Activated CD4-positive, alpha-beta T cell treated with anti-CD3 and anti-CD28 coated beads for 4 hours (primary cell): ENCODE measurements around the gene NSD1.
A peak's percentile ranks its signal among the peaks of the same experiment; 100 is the strongest.

ENCODE experiments used
- DNase-seq, 2 donors: peaks; one replicate each; pipeline ENCODE4 v3.0.0-alpha.2; 2020

NSD1 gene

GRCh38 chr5:177133096-177133852 lies at the start of gene NSD1:
Gene NSD1, plus strand, starts transcription at chr5:177133773. Its CDS starts 1,331 bp downstream, at chr5:177135104.
- DNase-seq, result peak; percentile 89 to 90

- no peak for DNase-seq
Observed at GRCh38 chr5:177084175-177084574, 49.4 kb upstream of the NSD1 start.

DNA sequence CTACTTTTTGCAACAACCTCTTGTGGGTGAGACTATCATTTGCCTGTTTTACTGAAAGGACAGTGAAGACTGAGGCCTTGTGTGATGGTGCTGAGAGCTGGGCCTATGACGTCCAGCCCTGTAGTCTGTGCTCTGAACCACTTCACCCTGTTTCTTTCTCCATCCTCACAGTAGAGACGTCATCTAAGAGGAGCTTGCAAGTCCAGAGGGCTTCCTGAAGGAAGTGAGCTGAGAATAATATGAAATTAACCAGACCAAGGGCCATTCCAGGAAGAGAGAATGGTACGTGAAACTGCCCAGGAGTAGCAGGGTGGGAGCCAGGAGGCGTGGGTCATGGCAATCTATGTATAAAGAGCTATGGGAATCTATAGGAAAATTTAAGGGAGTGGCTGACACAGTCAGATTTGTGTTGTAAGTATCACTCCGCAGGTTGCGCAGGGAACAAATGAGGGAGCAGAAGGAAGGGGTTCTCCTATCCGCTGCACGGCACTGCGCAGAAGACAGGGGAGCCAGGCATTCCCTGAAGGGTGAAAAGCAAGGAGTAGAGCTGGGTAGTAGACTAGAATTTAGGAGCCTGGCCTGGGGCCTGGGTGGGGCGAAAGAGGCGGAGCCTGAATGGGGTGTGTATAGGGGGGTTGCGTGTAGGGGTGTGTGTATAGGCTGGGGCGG lies 47.5 kb upstream of the NSD1 start:
- DNase-seq, result no peak

DNA sequence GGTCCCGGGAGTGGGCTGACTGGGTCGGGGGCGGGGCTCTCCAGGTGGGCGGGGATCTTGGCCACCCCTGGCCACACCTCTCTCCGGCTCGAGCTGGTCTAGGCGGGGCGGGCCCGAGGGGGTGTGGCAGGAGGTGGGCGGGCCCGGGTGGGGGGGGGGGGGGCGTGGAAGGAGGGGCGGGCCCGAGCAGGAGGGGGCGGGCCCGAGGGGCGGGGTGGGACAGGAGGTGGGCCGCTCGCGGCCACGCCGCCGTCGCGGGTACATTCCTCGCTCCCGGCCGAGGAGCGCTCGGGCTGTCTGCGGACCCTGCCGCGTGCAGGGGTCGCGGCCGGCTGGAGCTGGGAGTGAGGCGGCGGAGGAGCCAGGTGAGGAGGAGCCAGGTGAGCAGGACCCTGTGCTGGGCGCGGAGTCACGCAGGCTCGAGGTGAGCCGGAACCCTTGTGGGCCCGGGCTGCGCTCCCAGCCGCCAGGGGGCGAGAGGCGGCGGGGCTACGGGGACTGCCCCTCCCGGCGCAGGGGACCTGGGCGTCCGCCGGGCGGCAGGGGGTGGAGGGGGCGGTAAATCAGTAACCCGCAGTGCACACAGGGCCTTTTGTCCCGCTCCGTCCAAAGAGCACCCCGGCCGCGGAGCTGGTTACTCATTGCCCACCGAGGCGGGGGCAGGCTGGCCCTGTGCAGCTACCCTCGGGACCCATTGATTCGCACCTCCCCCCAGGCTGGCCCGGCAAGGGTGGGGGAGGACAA lies 46.7 kb upstream of the NSD1 start, which contains the start of gene FGFR4:
TSS of gene FGFR4 (plus strand) at position 262 of the 744 bp plus-strand sequence. CDS start 2,688 bp downstream, outside the sequence.
- peak; percentile 59 to 69 for DNase-seq

DNA sequence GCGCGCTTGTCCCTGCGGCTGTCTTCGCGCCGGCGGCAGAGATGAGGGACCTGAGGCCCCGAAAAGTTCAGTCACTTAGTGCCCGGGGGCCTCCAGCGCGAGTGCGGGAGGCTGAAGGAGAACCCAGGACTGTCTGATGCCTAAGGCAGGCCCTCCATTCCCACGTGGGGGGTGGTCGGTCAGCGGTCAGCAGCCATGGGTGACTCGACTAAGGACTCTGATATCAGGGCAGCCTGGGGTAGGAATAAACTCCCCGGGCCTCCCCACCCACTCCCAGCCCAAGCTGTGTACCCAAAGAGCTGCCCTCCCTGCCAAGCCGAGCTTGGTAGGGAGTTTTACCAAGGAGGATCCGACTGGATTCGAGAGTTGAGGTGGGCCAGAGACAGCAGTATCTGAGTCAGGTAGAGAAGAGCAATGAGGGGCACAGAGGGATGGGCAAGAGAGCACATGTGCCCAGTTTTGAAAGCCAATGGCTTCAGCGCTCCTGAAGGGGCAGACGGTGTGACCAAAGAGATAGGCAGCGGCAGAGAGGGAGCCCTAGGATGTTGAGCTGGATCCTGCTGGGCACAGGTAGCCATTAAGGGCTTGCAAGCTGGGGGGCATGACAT lies 46.1 kb upstream of the NSD1 start:
- DNase-seq, result no peak

GRCh38 chr5:177089127-177089526 lies 44.4 kb upstream of the NSD1 start:
- no peak for DNase-seq

DNA sequence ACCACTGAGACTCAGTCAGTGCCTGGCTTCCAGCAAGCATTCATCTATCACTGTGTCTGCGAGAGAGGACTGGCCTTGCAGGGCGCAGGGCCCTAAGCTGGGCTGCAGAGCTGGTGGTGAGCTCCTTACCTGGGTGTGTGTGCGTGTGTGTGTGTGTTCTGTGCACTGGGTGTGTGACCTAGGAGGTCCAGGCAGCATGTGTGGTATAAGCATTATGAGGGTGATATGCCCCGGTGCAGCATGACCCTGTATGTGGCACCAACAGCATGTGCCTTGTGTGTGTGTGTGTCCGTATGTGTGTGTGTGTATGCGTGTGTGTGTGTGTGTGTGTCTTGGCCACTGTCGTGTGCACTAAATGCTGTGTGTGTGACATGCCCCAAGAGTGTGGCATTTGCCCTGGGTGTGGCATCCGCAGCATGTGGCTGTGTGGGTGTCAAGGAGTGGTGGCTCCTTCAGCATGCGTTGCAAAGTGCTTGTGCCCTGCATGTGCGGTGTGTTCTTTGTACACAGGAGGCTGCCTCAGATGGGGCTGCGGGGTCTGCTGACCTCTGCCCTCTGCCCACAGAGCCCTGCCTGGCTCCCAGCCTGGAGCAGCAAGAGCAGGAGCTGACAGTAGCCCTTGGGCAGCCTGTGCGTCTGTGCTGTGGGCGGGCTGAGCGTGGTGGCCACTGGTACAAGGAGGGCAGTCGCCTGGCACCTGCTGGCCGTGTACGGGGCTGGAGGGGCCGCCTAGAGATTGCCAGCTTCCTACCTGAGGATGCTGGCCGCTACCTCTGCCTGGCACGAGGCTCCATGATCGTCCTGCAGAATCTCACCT lies 43.5 kb upstream of the NSD1 start:
- DNase-seq, result no peak

DNA sequence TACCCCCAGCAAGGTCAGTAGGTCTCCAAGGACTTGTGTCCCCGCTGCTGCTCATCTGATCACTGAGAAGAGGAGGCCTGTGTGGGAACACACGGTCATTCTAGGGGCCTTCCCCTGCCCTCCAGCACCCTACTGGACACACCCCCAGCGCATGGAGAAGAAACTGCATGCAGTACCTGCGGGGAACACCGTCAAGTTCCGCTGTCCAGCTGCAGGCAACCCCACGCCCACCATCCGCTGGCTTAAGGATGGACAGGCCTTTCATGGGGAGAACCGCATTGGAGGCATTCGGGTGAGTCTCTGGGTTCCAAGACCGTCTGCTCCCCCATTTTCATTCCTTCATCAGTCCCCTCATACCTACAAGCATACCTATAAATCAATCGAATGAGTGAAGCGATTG lies 42.8 kb upstream of the NSD1 start:
- DNase-seq, result no peak

GRCh38 chr5:177091232-177091631 lies 42.3 kb upstream of the NSD1 start:
- no peak for DNase-seq

DNA sequence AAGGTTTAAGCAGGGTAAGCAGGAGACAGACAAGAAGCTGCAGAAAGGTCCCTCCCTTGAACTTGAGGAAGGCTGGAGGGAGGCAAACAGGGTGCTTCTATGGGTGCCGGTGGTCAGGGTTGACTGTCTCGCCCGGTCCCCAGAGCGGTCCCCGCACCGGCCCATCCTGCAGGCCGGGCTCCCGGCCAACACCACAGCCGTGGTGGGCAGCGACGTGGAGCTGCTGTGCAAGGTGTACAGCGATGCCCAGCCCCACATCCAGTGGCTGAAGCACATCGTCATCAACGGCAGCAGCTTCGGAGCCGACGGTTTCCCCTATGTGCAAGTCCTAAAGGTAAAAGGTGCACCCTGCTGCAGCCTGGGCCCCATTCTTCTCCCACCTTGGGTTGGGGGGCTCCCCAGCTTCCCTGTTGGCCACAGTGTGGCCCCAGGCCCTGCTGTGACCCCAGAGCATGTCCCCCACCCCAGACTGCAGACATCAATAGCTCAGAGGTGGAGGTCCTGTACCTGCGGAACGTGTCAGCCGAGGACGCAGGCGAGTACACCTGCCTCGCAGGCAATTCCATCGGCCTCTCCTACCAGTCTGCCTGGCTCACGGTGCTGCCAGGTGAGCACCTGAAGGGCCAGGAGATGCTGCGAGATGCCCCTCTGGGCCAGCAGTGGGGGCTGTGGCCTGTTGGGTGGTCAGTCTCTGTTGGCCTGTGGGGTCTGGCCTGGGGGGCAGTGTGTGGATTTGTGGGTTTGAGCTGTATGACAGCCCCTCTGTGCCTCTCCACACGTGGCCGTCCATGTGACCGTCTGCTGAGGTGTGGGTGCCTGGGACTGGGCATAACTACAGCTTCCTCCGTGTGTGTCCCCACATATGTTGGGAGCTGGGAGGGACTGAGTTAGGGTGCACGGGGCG lies 41.1 kb upstream of the NSD1 start:
- no peak for DNase-seq

DNA sequence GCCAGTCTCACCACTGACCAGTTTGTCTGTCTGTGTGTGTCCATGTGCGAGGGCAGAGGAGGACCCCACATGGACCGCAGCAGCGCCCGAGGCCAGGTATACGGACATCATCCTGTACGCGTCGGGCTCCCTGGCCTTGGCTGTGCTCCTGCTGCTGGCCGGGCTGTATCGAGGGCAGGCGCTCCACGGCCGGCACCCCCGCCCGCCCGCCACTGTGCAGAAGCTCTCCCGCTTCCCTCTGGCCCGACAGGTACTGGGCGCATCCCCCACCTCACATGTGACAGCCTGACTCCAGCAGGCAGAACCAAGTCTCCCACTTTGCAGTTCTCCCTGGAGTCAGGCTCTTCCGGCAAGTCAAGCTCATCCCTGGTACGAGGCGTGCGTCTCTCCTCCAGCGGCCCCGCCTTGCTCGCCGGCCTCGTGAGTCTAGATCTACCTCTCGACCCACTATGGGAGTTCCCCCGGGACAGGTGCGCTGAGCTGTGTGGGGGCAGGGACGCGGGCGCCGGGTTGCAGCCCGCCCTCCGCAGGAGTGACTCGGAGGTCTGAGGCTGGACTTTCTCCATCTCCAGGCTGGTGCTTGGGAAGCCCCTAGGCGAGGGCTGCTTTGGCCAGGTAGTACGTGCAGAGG lies 40.4 kb upstream of the NSD1 start:
- no peak for DNase-seq

- DNase-seq, result no peak
Observed at GRCh38 chr5:177093803-177094202, 39.8 kb upstream of the NSD1 start.

GRCh38 chr5:177094224-177095087 lies 39.1 kb upstream of the NSD1 start:
- DNase-seq, result no peak

GRCh38 chr5:177095088-177095669 lies 38.4 kb upstream of the NSD1 start:
- DNase-seq, result no peak

DNA sequence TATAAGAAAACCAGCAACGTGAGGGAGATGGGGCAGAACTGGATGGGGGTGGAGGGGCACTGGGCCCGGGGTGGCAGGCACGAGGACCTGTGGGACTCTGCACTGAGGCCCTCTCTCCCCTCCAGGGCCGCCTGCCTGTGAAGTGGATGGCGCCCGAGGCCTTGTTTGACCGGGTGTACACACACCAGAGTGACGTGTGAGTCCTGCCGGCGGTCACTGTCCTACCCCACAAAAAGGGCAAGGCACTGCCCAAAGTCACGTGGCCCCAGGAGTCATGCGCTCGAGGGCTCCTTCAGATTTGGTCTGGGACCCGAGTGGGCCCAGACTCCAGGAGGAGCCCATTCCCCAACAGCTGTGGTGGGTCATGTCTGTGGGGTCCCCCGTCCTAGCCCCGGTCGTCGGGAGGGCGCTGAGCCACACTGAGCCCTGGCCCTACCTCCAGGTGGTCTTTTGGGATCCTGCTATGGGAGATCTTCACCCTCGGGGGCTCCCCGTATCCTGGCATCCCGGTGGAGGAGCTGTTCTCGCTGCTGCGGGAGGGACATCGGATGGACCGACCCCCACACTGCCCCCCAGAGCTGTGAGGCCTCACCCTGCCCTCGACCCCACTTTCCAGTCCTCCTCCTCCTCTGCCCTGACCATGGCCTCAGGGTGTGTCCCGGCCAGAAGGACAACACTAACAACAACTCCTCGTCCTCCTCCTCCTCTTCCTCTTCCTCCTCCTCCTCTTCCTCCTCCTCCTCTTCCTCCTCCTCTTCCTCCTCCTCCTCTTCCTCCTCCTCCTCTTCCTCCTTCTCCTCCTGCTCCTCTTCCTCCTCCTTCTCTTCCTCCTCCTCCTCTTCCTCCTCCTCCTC lies 37.2 kb upstream of the NSD1 start:
- no peak for DNase-seq

GRCh38 chr5:177097016-177097985 lies 36.3 kb upstream of the NSD1 start:
- no peak for DNase-seq

DNA sequence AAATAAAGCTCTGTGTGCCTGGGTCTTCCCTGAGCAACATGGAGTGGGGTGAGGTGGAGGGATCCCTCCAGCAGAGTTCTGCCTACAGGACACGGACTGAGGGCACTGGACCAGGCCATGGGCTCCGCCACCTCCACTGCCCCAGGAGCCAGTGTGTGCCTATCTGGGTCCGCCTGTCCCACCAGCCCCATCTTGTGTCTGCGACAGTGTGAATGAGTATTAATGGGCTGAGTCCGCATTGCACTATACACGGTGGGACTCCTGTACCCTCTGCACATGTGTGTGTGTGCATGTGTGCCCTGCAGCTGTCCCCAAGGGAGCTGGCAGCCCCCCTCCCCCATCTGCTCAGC lies 35.5 kb upstream of the NSD1 start:
- no peak for DNase-seq
